ENCODE data around the gene ITM2B. TPM values are rescaled to one million over a fixed set of nuclear protein-coding genes. Genes with fewer than 3 reads are reported as not detected.
A peak's percentile ranks its signal among the peaks of the same experiment; 100 is the strongest.

Gene ITM2B
- total RNA-seq, 2 donors from 2014 or later: 396 to 450 TPM

GRCh38 chr13:48253849-48254248 is 20.8 kb downstream of the ITM2B start:
- no peak overlapping the region for H3K4me3 Mint-ChIP-seq
- H3K27me3 Mint-ChIP-seq: no peaks in the 10 kb centered on the region
- peaks cover 34% of the 10 kb centered on the region for H3K4me1 Mint-ChIP-seq
- peaks cover 4% of the 10 kb centered on the region for H3K36me3 Mint-ChIP-seq (ENCODE audit: low read depth)
- no peak for DNase-seq
- no peaks in the 10 kb centered on the region for H3K9me3 ChIP-seq (ENCODE audit: control insufficient read depth, low read length, poor library complexity, severe bottlenecking)
- ATAC-seq: no peak
- no peak overlapping the region for H3K27ac Mint-ChIP-seq

- no peak for DNase-seq
- Mint-ChIP-seq H3K4me1 (peaks cover 29% of the 10 kb centered on the region), H3K4me3 (no peak overlapping the region)
Observed at GRCh38 chr13:48255090-48255489, 22.1 kb downstream of the ITM2B start.

GRCh38 chr13:48255954-48256353 is 22.9 kb downstream of the ITM2B start:
- H3K27ac Mint-ChIP-seq: peak overlapping the region; percentile 83
- ATAC-seq: no peak
- H3K9me3 ChIP-seq (ENCODE audit: control insufficient read depth, low read length, poor library complexity, severe bottlenecking): no peaks in the 10 kb centered on the region
- H3K4me1 Mint-ChIP-seq: peaks cover 28% of the 10 kb centered on the region
- H3K27me3 Mint-ChIP-seq: no peaks in the 10 kb centered on the region
- no peak for DNase-seq
- H3K36me3 Mint-ChIP-seq (ENCODE audit: low read depth): peaks cover 11% of the 10 kb centered on the region
- no peak overlapping the region for H3K4me3 Mint-ChIP-seq

More at GRCh38 chr13:48255090-48255489, 22.1 kb downstream of the ITM2B start:
- Mint-ChIP-seq H3K27me3 (no peaks in the 10 kb centered on the region), H3K27ac (peak overlapping the region; percentile 83), H3K36me3 (ENCODE audit: low read depth) (peaks cover 6% of the 10 kb centered on the region)
- no peak for ATAC-seq
- H3K9me3 ChIP-seq (ENCODE audit: control insufficient read depth, low read length, poor library complexity, severe bottlenecking): no peaks in the 10 kb centered on the region

GRCh38 chr13:48258002-48258401 is 25.0 kb downstream of the ITM2B start:
- ATAC-seq: no peak
- no peak overlapping the region for H3K4me3 Mint-ChIP-seq
- H3K27ac Mint-ChIP-seq: peak overlapping the region; percentile 11
- no peak for DNase-seq
- peaks cover 14% of the 10 kb centered on the region for H3K36me3 Mint-ChIP-seq (ENCODE audit: low read depth)
- peaks cover 24% of the 10 kb centered on the region for H3K4me1 Mint-ChIP-seq
- no peaks in the 10 kb centered on the region for H3K27me3 Mint-ChIP-seq
- no peaks in the 10 kb centered on the region for H3K9me3 ChIP-seq (ENCODE audit: control insufficient read depth, low read length, poor library complexity, severe bottlenecking)

GRCh38 chr13:48258430-48258829 is 25.4 kb downstream of the ITM2B start:
- DNase-seq: no peak
- peaks cover 14% of the 10 kb centered on the region for H3K36me3 Mint-ChIP-seq (ENCODE audit: low read depth)
- no peak overlapping the region for H3K4me3 Mint-ChIP-seq
- H3K27me3 Mint-ChIP-seq: no peaks in the 10 kb centered on the region
- H3K27ac Mint-ChIP-seq: peak overlapping the region; percentile 11
- H3K4me1 Mint-ChIP-seq: peaks cover 26% of the 10 kb centered on the region
- H3K9me3 ChIP-seq (ENCODE audit: control insufficient read depth, low read length, poor library complexity, severe bottlenecking): no peaks in the 10 kb centered on the region
- no peak for ATAC-seq

- H3K27me3 Mint-ChIP-seq: no peaks in the 10 kb centered on the region
- H3K36me3 Mint-ChIP-seq (ENCODE audit: low read depth): peaks cover 18% of the 10 kb centered on the region
- H3K27ac Mint-ChIP-seq: no peak overlapping the region
- no peaks in the 10 kb centered on the region for H3K9me3 ChIP-seq (ENCODE audit: control insufficient read depth, low read length, poor library complexity, severe bottlenecking)
- H3K4me1 Mint-ChIP-seq: peaks cover 34% of the 10 kb centered on the region
- ATAC-seq (no peak), DNase-seq (no peak)
- no peak overlapping the region for H3K4me3 Mint-ChIP-seq
Observed at GRCh38 chr13:48260970-48261369, 28.0 kb downstream of the ITM2B start.

- H3K4me3 Mint-ChIP-seq: no peak overlapping the region
- H3K9me3 ChIP-seq (ENCODE audit: control insufficient read depth, low read length, poor library complexity, severe bottlenecking): no peaks in the 10 kb centered on the region
- no peak for ATAC-seq
Observed at GRCh38 chr13:48263196-48263595, 30.2 kb downstream of the ITM2B start.

GRCh38 chr13:48264058-48264457 is 31.1 kb downstream of the ITM2B start:
- no peak for DNase-seq
- peaks cover 33% of the 10 kb centered on the region for H3K4me1 Mint-ChIP-seq
- H3K27ac Mint-ChIP-seq: peak overlapping the region; percentile 66
- no peaks in the 10 kb centered on the region for H3K27me3 Mint-ChIP-seq
- H3K36me3 Mint-ChIP-seq (ENCODE audit: low read depth): peaks cover 18% of the 10 kb centered on the region
- H3K9me3 ChIP-seq (ENCODE audit: control insufficient read depth, low read length, poor library complexity, severe bottlenecking): no peaks in the 10 kb centered on the region
- ATAC-seq: no peak
- peak overlapping the region; percentile 36 for H3K4me3 Mint-ChIP-seq

More at GRCh38 chr13:48263196-48263595, 30.2 kb downstream of the ITM2B start:
- DNase-seq: no peak
- Mint-ChIP-seq H3K27me3 (no peaks in the 10 kb centered on the region), H3K4me1 (peaks cover 32% of the 10 kb centered on the region), H3K27ac (peak overlapping the region; percentile 80), H3K36me3 (ENCODE audit: low read depth) (peaks cover 16% of the 10 kb centered on the region)

GRCh38 chr13:48265217-48265815 is 32.3 kb downstream of the ITM2B start:
- DNase-seq (no peak), ATAC-seq (peak; percentile 57)
- H3K9me3 ChIP-seq (ENCODE audit: control insufficient read depth, low read length, poor library complexity, severe bottlenecking): no peaks in the 10 kb centered on the region
- Mint-ChIP-seq H3K27me3 (no peaks in the 10 kb centered on the region), H3K36me3 (ENCODE audit: low read depth) (peaks cover 24% of the 10 kb centered on the region), H3K4me1 (peaks cover 39% of the 10 kb centered on the region), H3K27ac (peak overlapping the region; percentile 95), H3K4me3 (peak overlapping the region; percentile 39)

- peaks cover 20% of the 10 kb centered on the region for H3K36me3 Mint-ChIP-seq (ENCODE audit: low read depth)
- no peaks in the 10 kb centered on the region for H3K9me3 ChIP-seq (ENCODE audit: control insufficient read depth, low read length, poor library complexity, severe bottlenecking)
- DNase-seq (no peak), ATAC-seq (no peak)
- H3K4me3 Mint-ChIP-seq: no peak overlapping the region
- H3K27me3 Mint-ChIP-seq: no peaks in the 10 kb centered on the region
- H3K27ac Mint-ChIP-seq: peak overlapping the region; percentile 95
- H3K4me1 Mint-ChIP-seq: peaks cover 36% of the 10 kb centered on the region
Observed at GRCh38 chr13:48266150-48266549, 33.1 kb downstream of the ITM2B start.

- H3K4me3 Mint-ChIP-seq: no peak overlapping the region
- DNase-seq (no peak), ATAC-seq (no peak)
- no peaks in the 10 kb centered on the region for H3K9me3 ChIP-seq (ENCODE audit: control insufficient read depth, low read length, poor library complexity, severe bottlenecking)
- H3K36me3 Mint-ChIP-seq (ENCODE audit: low read depth): peaks cover 20% of the 10 kb centered on the region
- H3K27ac Mint-ChIP-seq: peak overlapping the region; percentile 95
- no peaks in the 10 kb centered on the region for H3K27me3 Mint-ChIP-seq
- H3K4me1 Mint-ChIP-seq: peaks cover 36% of the 10 kb centered on the region
Observed at GRCh38 chr13:48266701-48267639, 34.0 kb downstream of the ITM2B start.

GRCh38 chr13:48268019-48268418 is 35.0 kb downstream of the ITM2B start:
- Mint-ChIP-seq H3K4me3 (no peak overlapping the region), H3K27ac (no peak overlapping the region), H3K4me1 (peaks cover 32% of the 10 kb centered on the region), H3K27me3 (no peaks in the 10 kb centered on the region), H3K36me3 (ENCODE audit: low read depth) (peaks cover 17% of the 10 kb centered on the region)
- DNase-seq (no peak), ATAC-seq (no peak)
- no peaks in the 10 kb centered on the region for H3K9me3 ChIP-seq (ENCODE audit: control insufficient read depth, low read length, poor library complexity, severe bottlenecking)

- H3K27ac Mint-ChIP-seq: no peak overlapping the region
- peaks cover 10% of the 10 kb centered on the region for H3K36me3 Mint-ChIP-seq (ENCODE audit: low read depth)
- no peaks in the 10 kb centered on the region for H3K27me3 Mint-ChIP-seq
- peaks cover 10% of the 10 kb centered on the region for H3K4me1 Mint-ChIP-seq
- DNase-seq: no peak
- no peak overlapping the region for H3K4me3 Mint-ChIP-seq
- H3K9me3 ChIP-seq (ENCODE audit: control insufficient read depth, low read length, poor library complexity, severe bottlenecking): no peaks in the 10 kb centered on the region
- ATAC-seq: no peak
Observed at GRCh38 chr13:48273346-48273745, 40.3 kb downstream of the ITM2B start.
